ENCODE data around the gene THSD4.

Gene THSD4

DNA sequence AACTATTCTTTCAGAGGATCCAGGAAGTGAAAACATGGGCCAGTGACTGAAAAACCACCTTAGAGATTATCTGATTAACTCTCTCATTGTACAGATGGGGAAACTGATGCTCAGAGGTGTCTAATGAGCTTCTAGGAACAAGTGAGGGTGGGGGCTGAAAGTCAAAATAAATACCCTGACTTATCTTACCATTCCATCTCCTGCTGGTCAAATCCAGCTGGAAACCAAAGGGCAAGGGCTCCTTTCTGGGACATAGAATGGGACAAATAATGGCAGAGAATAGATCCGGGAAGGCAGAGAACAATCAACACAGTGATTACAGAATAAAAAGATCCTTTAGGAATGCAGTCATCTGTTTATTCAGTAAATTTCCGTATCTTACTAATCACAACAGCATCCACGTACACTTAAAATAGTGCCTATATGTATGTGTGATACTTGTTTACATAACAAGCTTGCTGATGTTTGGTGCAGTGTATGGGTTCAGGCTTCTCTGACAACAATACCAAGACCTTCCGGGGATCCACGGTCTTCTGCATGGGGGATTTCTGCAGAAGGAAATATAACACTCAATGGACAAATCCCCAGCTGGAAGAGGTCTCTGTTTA lies 173.2 kb downstream of the THSD4 start:
- Histone ChIP-seq H3K4me3 (ENCODE audit: low read depth, low read length) (no peak overlapping the region), H3K27ac (no peak overlapping the region), H3K36me3 (no peaks in the 10 kb centered on the region), H3K9me3 (ENCODE audit: severe bottlenecking) (no peaks in the 10 kb centered on the region), H3K27me3 (ENCODE audit: insufficient read depth, low read depth, severe bottlenecking) (no peaks in the 10 kb centered on the region)
- DNase-seq = no peak
- TF ChIP-seq, protein P1, sequence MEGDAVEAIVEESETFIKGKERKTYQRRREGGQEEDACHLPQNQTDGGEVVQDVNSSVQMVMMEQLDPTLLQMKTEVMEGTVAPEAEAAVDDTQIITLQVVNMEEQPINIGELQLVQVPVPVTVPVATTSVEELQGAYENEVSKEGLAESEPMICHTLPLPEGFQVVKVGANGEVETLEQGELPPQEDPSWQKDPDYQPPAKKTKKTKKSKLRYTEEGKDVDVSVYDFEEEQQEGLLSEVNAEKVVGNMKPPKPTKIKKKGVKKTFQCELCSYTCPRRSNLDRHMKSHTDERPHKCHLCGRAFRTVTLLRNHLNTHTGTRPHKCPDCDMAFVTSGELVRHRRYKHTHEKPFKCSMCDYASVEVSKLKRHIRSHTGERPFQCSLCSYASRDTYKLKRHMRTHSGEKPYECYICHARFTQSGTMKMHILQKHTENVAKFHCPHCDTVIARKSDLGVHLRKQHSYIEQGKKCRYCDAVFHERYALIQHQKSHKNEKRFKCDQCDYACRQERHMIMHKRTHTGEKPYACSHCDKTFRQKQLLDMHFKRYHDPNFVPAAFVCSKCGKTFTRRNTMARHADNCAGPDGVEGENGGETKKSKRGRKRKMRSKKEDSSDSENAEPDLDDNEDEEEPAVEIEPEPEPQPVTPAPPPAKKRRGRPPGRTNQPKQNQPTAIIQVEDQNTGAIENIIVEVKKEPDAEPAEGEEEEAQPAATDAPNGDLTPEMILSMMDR (IDR thresholded peaks at IDR 0.05; ENCODE audit: low read depth, low read length) = no peak

DNA sequence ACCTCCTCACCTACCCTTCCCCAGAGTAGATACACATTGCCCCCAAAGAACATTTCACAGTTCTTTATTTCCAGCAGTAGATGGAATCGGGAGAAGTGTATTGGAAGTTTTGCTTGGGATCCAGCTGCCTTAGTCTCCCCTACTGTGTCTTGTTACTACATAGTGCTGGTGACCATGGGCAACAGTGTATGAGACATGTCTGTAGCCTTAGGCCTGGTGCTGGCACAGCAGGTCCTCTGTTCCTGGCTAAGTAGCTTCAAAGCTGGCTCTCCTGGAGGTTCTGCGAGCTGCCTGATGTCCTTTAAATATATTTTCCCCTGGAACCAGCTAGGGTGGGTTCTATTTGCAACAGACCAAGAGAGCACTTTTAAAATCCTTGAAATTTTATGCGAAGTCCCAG lies 174.7 kb downstream of the THSD4 start:
- Histone ChIP-seq H3K27me3 (ENCODE audit: insufficient read depth, low read depth, severe bottlenecking) (no peaks in the 10 kb centered on the region), H3K36me3 (no peaks in the 10 kb centered on the region), H3K9me3 (ENCODE audit: severe bottlenecking) (no peaks in the 10 kb centered on the region), H3K27ac (no peak overlapping the region), H3K4me3 (ENCODE audit: low read depth, low read length) (no peak overlapping the region)
- no peak for DNase-seq
- TF ChIP-seq, protein P1 (IDR thresholded peaks at IDR 0.05; ENCODE audit: low read depth, low read length) = no peak

DNA sequence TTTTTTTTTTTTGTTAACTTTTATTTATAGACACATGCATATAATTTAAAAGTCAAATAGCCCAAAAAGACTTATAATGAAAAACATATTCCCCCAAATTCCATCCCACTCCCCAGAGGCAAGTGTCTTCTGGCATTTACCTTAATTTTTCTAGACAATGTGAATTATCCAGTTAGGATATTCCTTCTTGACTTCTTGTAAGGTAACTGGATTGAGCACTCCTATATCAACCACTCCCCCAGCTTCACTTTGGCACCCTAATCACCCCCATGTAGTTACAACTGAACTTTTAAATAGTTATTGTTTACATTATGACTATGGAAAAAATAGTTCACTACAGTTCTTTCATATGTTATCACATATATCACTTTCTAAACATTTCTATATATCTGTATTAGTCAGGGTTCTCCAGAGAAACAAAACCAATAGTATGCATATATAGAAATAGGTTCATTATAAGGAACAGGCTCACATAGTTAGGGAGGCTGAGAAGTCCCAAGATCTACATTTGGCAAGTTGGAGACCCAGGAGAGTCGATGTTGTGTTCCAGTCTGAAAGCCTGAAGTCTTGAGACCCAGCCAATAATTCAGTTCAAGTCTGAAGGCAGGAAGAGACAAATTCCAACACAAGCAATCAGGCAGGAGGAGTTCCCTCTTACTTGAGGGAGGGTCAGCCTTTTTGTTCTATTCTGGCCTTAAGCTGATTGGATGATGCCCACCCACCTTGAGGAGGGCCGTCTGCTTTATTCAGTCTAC lies 175.8 kb downstream of the THSD4 start:
- no peaks in the 10 kb centered on the region for H3K9me3 ChIP-seq (ENCODE audit: severe bottlenecking)
- TF ChIP-seq, protein P1 (IDR thresholded peaks at IDR 0.05; ENCODE audit: low read depth, low read length) = no peak
- no peak overlapping the region for H3K27ac ChIP-seq
- H3K4me3 ChIP-seq (ENCODE audit: low read depth, low read length) = no peak overlapping the region
- no peak for DNase-seq
- no peaks in the 10 kb centered on the region for H3K36me3 ChIP-seq
- no peaks in the 10 kb centered on the region for H3K27me3 ChIP-seq (ENCODE audit: insufficient read depth, low read depth, severe bottlenecking)

DNA sequence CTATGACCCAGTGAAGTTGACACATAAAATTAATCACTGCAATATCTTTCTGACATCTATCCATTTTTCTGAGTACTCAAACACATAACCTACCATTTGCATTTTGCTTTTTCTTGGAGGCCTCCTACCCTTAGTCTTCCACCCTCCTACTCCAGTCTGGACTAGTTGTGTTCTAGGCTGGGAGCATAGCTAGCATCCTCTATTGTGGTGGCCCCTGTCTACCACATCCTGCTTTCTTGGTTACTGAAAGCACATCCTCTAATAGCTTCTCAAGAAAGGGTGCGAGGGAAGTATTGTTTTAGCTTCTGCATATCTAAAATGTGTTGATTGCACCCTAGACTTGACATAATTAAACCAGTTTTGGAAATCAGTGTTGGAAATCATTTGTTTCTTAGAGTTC lies 176.5 kb downstream of the THSD4 start:
- Histone ChIP-seq H3K9me3 (ENCODE audit: severe bottlenecking) (no peaks in the 10 kb centered on the region), H3K4me3 (ENCODE audit: low read depth, low read length) (no peak overlapping the region), H3K27ac (no peak overlapping the region), H3K36me3 (no peaks in the 10 kb centered on the region), H3K27me3 (ENCODE audit: insufficient read depth, low read depth, severe bottlenecking) (no peaks in the 10 kb centered on the region)
- no peak for DNase-seq
- TF ChIP-seq, protein P1 (IDR thresholded peaks at IDR 0.05; ENCODE audit: low read depth, low read length) = no peak

DNA sequence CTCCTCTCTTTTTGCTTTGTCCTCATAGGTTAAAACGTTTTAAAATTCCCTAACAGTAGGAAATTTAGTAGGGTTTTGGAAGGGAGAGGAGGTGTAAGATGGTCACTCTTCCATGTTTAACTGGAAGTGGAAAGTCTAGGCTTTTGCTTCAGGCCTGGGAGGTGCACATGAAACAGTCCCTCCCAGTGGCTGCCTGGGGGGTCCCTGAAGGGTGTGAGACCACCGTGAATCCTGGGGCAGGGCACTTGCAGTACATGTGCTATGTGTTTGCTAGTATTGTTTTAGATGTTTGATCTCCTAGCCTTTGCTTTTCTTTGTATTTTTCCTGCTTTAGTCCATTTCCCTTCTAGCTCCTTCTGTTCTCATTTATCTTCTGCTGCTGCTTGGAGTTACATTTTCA lies 178.5 kb downstream of the THSD4 start:
- no peak overlapping the region for H3K4me3 ChIP-seq (ENCODE audit: low read depth, low read length)
- H3K36me3 ChIP-seq = no peaks in the 10 kb centered on the region
- no peak for DNase-seq
- H3K9me3 ChIP-seq (ENCODE audit: severe bottlenecking) = no peaks in the 10 kb centered on the region
- no peak overlapping the region for H3K27ac ChIP-seq
- no peaks in the 10 kb centered on the region for H3K27me3 ChIP-seq (ENCODE audit: insufficient read depth, low read depth, severe bottlenecking)
- TF ChIP-seq, protein P1 (IDR thresholded peaks at IDR 0.05; ENCODE audit: low read depth, low read length) = no peak
